ENCODE measurements around the gene CRB3. TPM values are rescaled to one million over a fixed set of nuclear protein-coding genes. Genes with fewer than 3 reads are reported as not detected.

The CRB3 gene
- polyA plus RNA-seq, 1 experiment, result not detected

DNA sequence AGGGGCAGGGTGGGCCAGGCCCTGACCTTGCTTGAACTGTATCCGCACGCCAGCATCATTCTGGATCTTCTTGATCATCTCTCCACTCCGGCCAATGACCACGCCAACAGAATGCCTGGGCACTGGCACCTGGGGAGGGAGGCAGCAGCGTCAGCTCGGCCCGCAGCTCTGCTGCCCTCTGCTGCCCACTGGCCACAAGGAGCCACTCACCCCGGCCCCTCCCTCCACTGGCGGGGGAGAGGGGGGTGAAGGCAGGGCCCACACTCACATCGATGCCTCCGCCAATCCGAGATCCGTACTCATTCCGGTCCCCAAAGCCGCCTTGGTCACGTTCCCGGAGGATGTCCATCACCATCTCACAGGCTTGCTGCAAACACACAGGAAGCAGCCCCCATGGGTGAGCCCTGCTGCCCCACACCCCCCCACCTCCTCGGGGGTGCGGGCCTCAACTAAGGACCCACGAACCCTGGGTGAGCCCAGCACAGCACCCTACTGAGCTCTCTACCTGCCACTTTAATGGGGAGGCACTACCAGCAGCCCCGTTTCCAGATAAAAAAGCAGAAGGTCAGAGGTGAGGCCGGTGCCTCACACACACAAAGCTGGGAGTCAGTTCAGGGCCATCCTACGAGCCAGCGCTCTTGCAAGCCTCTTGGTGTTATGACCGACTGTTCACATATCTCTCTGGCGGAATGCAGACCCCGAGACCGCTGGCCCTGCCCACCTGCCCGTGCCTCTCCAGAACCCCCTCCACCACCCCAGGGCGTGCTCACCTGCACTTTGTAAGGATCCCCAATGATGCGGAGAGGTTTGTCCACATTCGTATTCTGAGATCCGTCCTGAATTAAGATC lies 46.1 kb upstream of the CRB3 start:
- Histone ChIP-seq H3K27me3 (ENCODE audit: control insufficient read depth, insufficient read depth, low read length) (no peaks in the 10 kb centered on the region), H3K27ac (ENCODE audit: low read depth, low read length) (peak overlapping the region; percentile 31), H3K4me3 (ENCODE audit: low read depth, low read length) (no peak overlapping the region), H3K9me3 (ENCODE audit: control insufficient read depth, insufficient read depth, low read length) (no peaks in the 10 kb centered on the region; the same call in 1 of the 2 replicates)
- no peak for DNase-seq (ENCODE audit: low read depth, low spot score)
- ChIA-PET POLR2A (interaction anchor here (1.0 kb wide), 1 partner anchor 15 kb away, joined by 3 read pairs; no protein-coding TSS in a partner anchor), CTCF (interaction anchor here (0.6 kb wide), 1 partner anchor 47 kb away, joined by 4 read pairs; no protein-coding TSS in a partner anchor)
- TF ChIP-seq, protein P1, sequence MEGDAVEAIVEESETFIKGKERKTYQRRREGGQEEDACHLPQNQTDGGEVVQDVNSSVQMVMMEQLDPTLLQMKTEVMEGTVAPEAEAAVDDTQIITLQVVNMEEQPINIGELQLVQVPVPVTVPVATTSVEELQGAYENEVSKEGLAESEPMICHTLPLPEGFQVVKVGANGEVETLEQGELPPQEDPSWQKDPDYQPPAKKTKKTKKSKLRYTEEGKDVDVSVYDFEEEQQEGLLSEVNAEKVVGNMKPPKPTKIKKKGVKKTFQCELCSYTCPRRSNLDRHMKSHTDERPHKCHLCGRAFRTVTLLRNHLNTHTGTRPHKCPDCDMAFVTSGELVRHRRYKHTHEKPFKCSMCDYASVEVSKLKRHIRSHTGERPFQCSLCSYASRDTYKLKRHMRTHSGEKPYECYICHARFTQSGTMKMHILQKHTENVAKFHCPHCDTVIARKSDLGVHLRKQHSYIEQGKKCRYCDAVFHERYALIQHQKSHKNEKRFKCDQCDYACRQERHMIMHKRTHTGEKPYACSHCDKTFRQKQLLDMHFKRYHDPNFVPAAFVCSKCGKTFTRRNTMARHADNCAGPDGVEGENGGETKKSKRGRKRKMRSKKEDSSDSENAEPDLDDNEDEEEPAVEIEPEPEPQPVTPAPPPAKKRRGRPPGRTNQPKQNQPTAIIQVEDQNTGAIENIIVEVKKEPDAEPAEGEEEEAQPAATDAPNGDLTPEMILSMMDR (IDR thresholded peaks at IDR 0.05; ENCODE audit: low read depth, low read length), result peak; percentile 40

DNA sequence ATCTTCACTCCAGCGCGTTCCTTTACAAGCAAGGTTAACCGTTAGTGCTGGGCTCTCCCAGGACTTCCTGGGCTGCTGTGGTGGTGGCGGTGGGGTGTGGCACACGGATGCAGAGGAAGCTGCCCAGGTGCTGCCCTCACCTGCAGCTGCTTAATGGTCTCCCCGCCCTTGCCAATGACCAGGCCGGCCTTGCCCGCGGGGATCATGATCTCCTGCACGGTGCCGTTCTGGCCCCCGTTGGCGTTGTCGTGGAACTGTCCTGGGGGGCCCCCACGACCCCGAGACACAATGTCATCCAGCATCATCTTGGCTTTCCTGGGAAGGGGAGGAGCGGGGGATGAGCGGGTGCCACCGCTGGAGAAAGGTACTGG lies 45.5 kb upstream of the CRB3 start:
- H3K27me3 ChIP-seq (ENCODE audit: control insufficient read depth, insufficient read depth, low read length), result no peaks in the 10 kb centered on the region
- no peak for DNase-seq (ENCODE audit: low read depth, low spot score)
- H3K9me3 ChIP-seq (ENCODE audit: control insufficient read depth, insufficient read depth, low read length), result no peaks in the 10 kb centered on the region; the same call in 1 of the 2 replicates
- POLR2A ChIA-PET, result no interaction called here
- TF ChIP-seq, protein P1 (IDR thresholded peaks at IDR 0.05; ENCODE audit: low read depth, low read length), result no peak
- CTCF ChIA-PET, result no interaction called here
- no peak overlapping the region for H3K4me3 ChIP-seq (ENCODE audit: low read depth, low read length)
- no peak overlapping the region for H3K27ac ChIP-seq (ENCODE audit: low read depth, low read length)

DNA sequence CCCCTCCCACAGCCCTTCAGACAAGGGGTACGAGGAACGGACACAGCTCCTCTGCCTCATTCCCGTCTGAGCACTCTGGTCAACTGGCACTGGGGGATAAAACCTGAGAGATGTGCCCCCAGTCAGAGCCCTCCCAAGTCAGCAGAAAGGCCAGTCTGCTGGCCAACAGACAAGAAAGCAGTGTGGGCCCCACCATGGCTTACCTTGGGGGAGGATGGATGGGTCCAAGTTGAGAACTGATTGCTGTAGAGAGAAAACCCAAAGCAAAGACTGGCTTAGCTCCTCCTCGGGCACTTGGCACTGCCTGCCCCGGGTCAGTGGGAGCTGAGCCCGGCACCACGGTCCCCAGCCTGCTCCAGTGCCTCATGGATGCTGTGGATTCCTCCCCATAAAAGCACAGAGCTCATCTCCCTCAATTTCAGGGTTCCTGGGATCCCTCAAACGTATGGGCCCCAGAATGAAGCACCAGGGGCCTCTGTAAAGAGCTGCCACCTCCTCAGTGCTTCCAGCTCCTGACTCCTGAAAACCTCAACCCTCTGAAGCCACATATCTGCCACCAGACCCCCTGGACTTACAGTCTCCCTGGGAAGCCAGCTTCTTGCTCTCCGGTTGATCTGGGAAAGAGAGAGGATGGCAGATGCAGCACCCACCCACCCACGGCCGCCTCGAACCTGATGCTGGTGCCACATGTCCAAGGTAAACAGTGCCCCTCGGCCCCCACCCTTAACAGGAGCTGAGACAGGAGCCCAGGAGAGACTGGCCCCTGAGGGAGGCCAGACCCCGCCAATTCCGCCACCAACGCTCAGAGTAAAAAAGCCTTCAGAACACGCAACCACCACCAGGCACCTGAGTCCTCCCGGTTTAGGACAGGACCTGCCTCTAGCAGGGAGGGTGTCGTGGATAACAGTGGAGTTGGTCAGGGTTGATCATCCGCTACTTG lies 42.7 kb upstream of the CRB3 start:
- H3K9me3 ChIP-seq (ENCODE audit: control insufficient read depth, insufficient read depth, low read length), result peaks cover 11% of the 10 kb centered on the region
- H3K4me3 ChIP-seq (ENCODE audit: low read depth, low read length), result no peak overlapping the region
- H3K27me3 ChIP-seq (ENCODE audit: control insufficient read depth, insufficient read depth, low read length), result no peaks in the 10 kb centered on the region
- TF ChIP-seq, protein P1 (IDR thresholded peaks at IDR 0.05; ENCODE audit: low read depth, low read length), result no peak
- peak overlapping the region; percentile 21 for H3K27ac ChIP-seq (ENCODE audit: low read depth, low read length)
- POLR2A ChIA-PET, result no interaction called here
- CTCF ChIA-PET, result no interaction called here
- no peak for DNase-seq (ENCODE audit: low read depth, low spot score)

DNA sequence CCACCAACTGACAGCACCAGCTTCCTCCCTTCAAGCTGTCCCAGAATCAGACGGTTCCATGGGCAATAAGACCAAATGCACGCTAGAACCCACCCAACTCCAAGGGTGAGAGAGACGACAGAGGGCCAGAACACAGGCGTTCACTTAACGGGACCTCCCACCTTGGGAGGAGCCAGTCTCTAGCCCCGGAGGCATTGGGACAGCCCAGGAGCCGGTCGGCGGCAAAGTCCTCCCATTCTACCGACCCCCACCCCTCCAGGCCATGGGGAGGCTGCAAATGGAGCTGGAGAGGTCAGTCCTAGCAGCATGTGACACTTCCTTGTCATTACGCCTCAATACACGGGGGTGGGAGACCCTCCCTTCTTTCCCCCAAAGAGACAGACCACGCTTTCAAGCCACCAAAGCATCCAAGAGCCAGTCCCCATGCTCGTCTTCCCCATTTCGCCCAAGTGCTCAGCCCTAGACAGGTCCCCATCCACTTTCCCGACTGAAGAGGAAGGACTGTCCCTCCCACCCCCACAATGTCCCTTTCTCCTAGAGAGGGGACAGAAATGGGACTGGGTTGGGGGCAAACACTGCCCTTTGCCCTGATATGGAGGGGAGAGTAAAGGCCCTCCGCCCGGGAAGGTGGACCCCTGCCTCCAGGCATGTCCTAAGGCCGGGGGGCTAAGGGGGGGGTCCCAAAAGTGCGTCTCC lies 40.4 kb upstream of the CRB3 start:
- TF ChIP-seq, protein P1 (IDR thresholded peaks at IDR 0.05; ENCODE audit: low read depth, low read length), result no peak
- DNase-seq (ENCODE audit: low read depth, low spot score), result no peak
- Histone ChIP-seq H3K4me3 (ENCODE audit: low read depth, low read length) (peak overlapping the region; percentile 96), H3K27ac (ENCODE audit: low read depth, low read length) (peak overlapping the region; percentile 47), H3K27me3 (ENCODE audit: control insufficient read depth, insufficient read depth, low read length) (no peaks in the 10 kb centered on the region), H3K9me3 (ENCODE audit: control insufficient read depth, insufficient read depth, low read length) (peaks cover 11% of the 10 kb centered on the region)
- ChIA-PET POLR2A (interaction anchor here (0.6 kb wide), 1 partner anchor 787 kb away, joined by 3 read pairs; no protein-coding TSS in a partner anchor), CTCF (interaction anchor here (0.6 kb wide), 1 partner anchor 159 kb away, joined by 3 read pairs; no protein-coding TSS in a partner anchor)

Measured in AG04450 (cell line).